Measurements from ENCODE around the gene PRKCI. TPM values are rescaled to one million over a fixed set of nuclear protein-coding genes. Genes with fewer than 3 reads are reported as not detected.

PRKCI gene
- total and polyA plus RNA-seq, 2 donors (not counting 1 experiment from before 2014, with no cell fraction given): 1.8 to 11.1 TPM

DNA sequence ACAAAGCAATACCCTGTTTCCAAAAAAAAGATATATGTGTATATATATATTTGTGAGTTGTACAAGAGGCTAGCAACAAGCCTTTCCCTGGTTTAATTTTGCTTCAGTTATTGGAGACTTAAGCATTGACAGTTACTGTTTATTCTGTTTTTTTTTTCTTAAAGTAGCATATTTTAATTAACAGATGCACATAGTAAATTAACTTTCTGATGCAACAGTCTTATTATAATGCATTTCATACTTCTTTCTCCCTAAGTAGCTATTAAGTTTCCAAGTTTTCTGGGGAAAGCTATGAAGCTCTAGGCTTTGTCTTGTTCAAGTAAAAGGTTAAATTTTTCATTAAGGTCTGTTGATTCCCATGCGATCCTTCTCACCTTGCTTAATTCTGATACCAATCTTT is 17.9 kb downstream of the PRKCI start:
- Histone ChIP-seq H3K9me3 (ENCODE audit: control extremely low read depth in 1 of 3, control insufficient read depth in 2 of 3, insufficient read depth in 1 of 3, low read length in 2 of 3) (no peaks in the 10 kb centered on the region), H3K9ac (ENCODE audit: low read length) (no peak overlapping the region), H4K20me1 (ENCODE audit: control insufficient read depth, insufficient read depth, low read length, poor library complexity, severe bottlenecking) (no peaks in the 10 kb centered on the region), H2AFZ (ENCODE audit: insufficient read depth, low read depth, low read length, poor library complexity, severe bottlenecking) (no peak overlapping the region), H3K27me3 (replicated peaks in 1 of 4; ENCODE audit: control extremely low read depth in 1 of 4, control insufficient read depth in 3 of 4, insufficient read depth in 4 of 4, low read length in 3 of 4) (no peaks in the 10 kb centered on the region), H3K27ac (ENCODE audit: low read length in 2 of 2) (no peak overlapping the region), H3K4me1 (ENCODE audit: control insufficient read depth in 2 of 2, insufficient read depth in 2 of 2, low read length in 2 of 2) (no peaks in the 10 kb centered on the region), H3K79me2 (ENCODE audit: control insufficient read depth, insufficient read depth, low read length) (no peaks in the 10 kb centered on the region), H3K4me3 (ENCODE audit: control extremely low read depth in 1 of 5, extremely low read depth in 1 of 5, insufficient read depth in 1 of 5, low read depth in 2 of 5, low read length in 4 of 5) (no peak overlapping the region), H3K36me3 (replicated peaks in 1 of 2; ENCODE audit: control extremely low read depth in 1 of 2, control insufficient read depth in 1 of 2, extremely low read depth in 1 of 2, insufficient read depth in 2 of 2, low read length in 1 of 2) (no peaks in the 10 kb centered on the region), H3K4me2 (replicated peaks; ENCODE audit: low read depth, low read length, poor library complexity, severe bottlenecking) (no peak overlapping the region)
- Mint-ChIP-seq H3K4me3 (no peak overlapping the region), H3K4me1 (no peaks in the 10 kb centered on the region), H3K27me3 (no peaks in the 10 kb centered on the region), H3K27ac (no peak overlapping the region), H3K9me3 (ENCODE audit: insufficient read depth) (no peaks in the 10 kb centered on the region)
- DNase-seq: no peak
- POLR2A ChIA-PET: no interaction called here
- CTCF ChIA-PET: no interaction called here
- WGBS (ENCODE audit: insufficient coverage): no CpG with 5 or more reads among the region's 1 CpG
- no peak for ATAC-seq (ENCODE audit: low read depth)
- intact Hi-C loops (cut with micrococcal nuclease): no loop called here
- TF ChIP-seq EZH2 (IDR thresholded peaks at IDR 0.05; ENCODE audit: borderline replicate concordance, insufficient read depth, low read depth, low read length, poor library complexity, severe bottlenecking): no peak
- TF ChIP-seq, protein P1, sequence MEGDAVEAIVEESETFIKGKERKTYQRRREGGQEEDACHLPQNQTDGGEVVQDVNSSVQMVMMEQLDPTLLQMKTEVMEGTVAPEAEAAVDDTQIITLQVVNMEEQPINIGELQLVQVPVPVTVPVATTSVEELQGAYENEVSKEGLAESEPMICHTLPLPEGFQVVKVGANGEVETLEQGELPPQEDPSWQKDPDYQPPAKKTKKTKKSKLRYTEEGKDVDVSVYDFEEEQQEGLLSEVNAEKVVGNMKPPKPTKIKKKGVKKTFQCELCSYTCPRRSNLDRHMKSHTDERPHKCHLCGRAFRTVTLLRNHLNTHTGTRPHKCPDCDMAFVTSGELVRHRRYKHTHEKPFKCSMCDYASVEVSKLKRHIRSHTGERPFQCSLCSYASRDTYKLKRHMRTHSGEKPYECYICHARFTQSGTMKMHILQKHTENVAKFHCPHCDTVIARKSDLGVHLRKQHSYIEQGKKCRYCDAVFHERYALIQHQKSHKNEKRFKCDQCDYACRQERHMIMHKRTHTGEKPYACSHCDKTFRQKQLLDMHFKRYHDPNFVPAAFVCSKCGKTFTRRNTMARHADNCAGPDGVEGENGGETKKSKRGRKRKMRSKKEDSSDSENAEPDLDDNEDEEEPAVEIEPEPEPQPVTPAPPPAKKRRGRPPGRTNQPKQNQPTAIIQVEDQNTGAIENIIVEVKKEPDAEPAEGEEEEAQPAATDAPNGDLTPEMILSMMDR (IDR thresholded peaks at IDR 0.05): no peak

GRCh38 chr3:170240671-170241070 is 18.4 kb downstream of the PRKCI start:
- no peaks in the 10 kb centered on the region for H3K4me1 ChIP-seq (ENCODE audit: control insufficient read depth in 2 of 2, insufficient read depth in 2 of 2, low read length in 2 of 2)
- H3K27ac ChIP-seq (ENCODE audit: low read length in 2 of 2): no peak overlapping the region
- CTCF ChIA-PET: no interaction called here
- POLR2A ChIA-PET: no interaction called here
- TF ChIP-seq EZH2 (IDR thresholded peaks at IDR 0.05; ENCODE audit: borderline replicate concordance, insufficient read depth, low read depth, low read length, poor library complexity, severe bottlenecking): no peak
- TF ChIP-seq, protein P1 (IDR thresholded peaks at IDR 0.05): no peak
- no peaks in the 10 kb centered on the region for H4K20me1 ChIP-seq (ENCODE audit: control insufficient read depth, insufficient read depth, low read length, poor library complexity, severe bottlenecking)
- no peaks in the 10 kb centered on the region for H3K4me1 Mint-ChIP-seq
- no peaks in the 10 kb centered on the region for H3K27me3 ChIP-seq (replicated peaks in 1 of 4; ENCODE audit: control extremely low read depth in 1 of 4, control insufficient read depth in 3 of 4, insufficient read depth in 4 of 4, low read length in 3 of 4)
- no peaks in the 10 kb centered on the region for H3K9me3 Mint-ChIP-seq (ENCODE audit: insufficient read depth)
- H2AFZ ChIP-seq (ENCODE audit: insufficient read depth, low read depth, low read length, poor library complexity, severe bottlenecking): no peak overlapping the region
- H3K27ac Mint-ChIP-seq: no peak overlapping the region
- H3K4me3 Mint-ChIP-seq: no peak overlapping the region
- H3K4me3 ChIP-seq (ENCODE audit: control extremely low read depth in 1 of 5, extremely low read depth in 1 of 5, insufficient read depth in 1 of 5, low read depth in 2 of 5, low read length in 4 of 5): no peak overlapping the region
- H3K27me3 Mint-ChIP-seq: no peaks in the 10 kb centered on the region
- no peaks in the 10 kb centered on the region for H3K36me3 ChIP-seq (replicated peaks in 1 of 2; ENCODE audit: control extremely low read depth in 1 of 2, control insufficient read depth in 1 of 2, extremely low read depth in 1 of 2, insufficient read depth in 2 of 2, low read length in 1 of 2)
- no peak for ATAC-seq (ENCODE audit: low read depth)
- H3K9ac ChIP-seq (ENCODE audit: low read length): no peak overlapping the region
- H3K9me3 ChIP-seq (ENCODE audit: control extremely low read depth in 1 of 3, control insufficient read depth in 2 of 3, insufficient read depth in 1 of 3, low read length in 2 of 3): no peaks in the 10 kb centered on the region
- no peak overlapping the region for H3K4me2 ChIP-seq (replicated peaks; ENCODE audit: low read depth, low read length, poor library complexity, severe bottlenecking)
- intact Hi-C loops (cut with micrococcal nuclease): no loop called here
- DNase-seq: no peak
- H3K79me2 ChIP-seq (ENCODE audit: control insufficient read depth, insufficient read depth, low read length): no peaks in the 10 kb centered on the region
